Erythroblast (primary cell): ENCODE data around the gene SERPINF2.

Source experiments
- GATA1 ChIP-seq: IDR thresholded peaks from 2 replicates; pipeline ENCODE4 v1.6.1; 2011; ENCODE audit warnings: low read depth, mild to moderate bottlenecking, control low read depth, low read length, moderate library complexity
- POLR2A ChIP-seq: IDR thresholded peaks from 2 replicates; pipeline ENCODE4 v1.6.1; 2011; ENCODE audit warnings: mild to moderate bottlenecking, low read length

DNA sequence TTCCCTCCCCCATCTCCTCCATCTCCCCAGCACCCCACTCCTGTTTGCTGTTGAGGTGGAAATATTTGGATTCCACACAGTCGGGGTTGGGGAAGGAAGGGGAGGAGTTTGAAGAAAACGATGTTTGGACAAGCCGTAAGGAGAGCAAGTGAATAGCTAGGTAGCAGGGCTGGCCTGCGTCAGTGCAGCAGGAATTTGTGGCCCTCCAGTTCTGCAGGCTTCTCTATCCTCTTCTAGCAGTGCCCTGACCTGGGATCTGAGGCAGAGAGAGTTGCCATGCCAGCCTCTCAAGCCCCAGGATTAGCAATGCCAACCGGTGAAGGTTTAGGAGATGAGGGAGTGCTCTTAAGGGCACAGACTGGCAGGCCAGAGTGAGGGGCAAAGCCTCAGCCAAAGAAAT, 45.0 kb upstream of the SERPINF2 start:
- TF ChIP-seq POLR2A, result no peak
- no peak for TF ChIP-seq GATA1
